Measurements from ENCODE around the gene PPP1R37. TPM values are rescaled to one million over a fixed set of nuclear protein-coding genes. Genes with fewer than 3 reads are reported as not detected.

PPP1R37 gene
- total RNA-seq, 1 donor from 2014 or later: 23.8 TPM

- no peak overlapping the region for H3K27ac ChIP-seq
- no peak overlapping the region for H3K4me3 ChIP-seq
- intact Hi-C loops (cut with DNase I): no loop called here
- H3K4me1 ChIP-seq: no peaks in the 10 kb centered on the region
- DNase-seq (ENCODE audit: extremely low spot score in 2 of 2): no peak
- H3K36me3 ChIP-seq: peaks cover 0 to 15% of the 10 kb centered on the region in 2 donors
- H3K27me3 ChIP-seq: no peaks in the 10 kb centered on the region
- H3K9me3 ChIP-seq: no peaks in the 10 kb centered on the region
- TF ChIP-seq POLR2A (IDR thresholded peaks at IDR 0.05) (no peak), POLR2AphosphoS5 (IDR thresholded peaks at IDR 0.05; ENCODE audit: insufficient read depth in 1 of 2, low read depth in 1 of 2) (no peak), CTCF (IDR thresholded peaks at IDR 0.05) (no peak)
Observed at GRCh38 chr19:45140144-45140503, 47.1 kb downstream of the PPP1R37 start.

- intact Hi-C loops (cut with DNase I): no loop called here
- no peaks in the 10 kb centered on the region for H3K27me3 ChIP-seq
- H3K27ac ChIP-seq: no peak overlapping the region
- no peaks in the 10 kb centered on the region for H3K9me3 ChIP-seq
- TF ChIP-seq CTCF (IDR thresholded peaks at IDR 0.05) (no peak), POLR2A (IDR thresholded peaks at IDR 0.05) (no peak), POLR2AphosphoS5 (IDR thresholded peaks at IDR 0.05; ENCODE audit: insufficient read depth in 1 of 2, low read depth in 1 of 2) (no peak)
- H3K36me3 ChIP-seq: peaks cover 0 to 19% of the 10 kb centered on the region in 2 donors
- no peak for DNase-seq (ENCODE audit: extremely low spot score in 2 of 2)
- no peaks in the 10 kb centered on the region for H3K4me1 ChIP-seq
- no peak overlapping the region for H3K4me3 ChIP-seq
Observed at GRCh38 chr19:45140533-45140932, 47.6 kb downstream of the PPP1R37 start.

- intact Hi-C loops (cut with DNase I): no loop called here
- TF ChIP-seq CTCF (IDR thresholded peaks at IDR 0.05) (no peak), POLR2A (IDR thresholded peaks at IDR 0.05) (no peak), POLR2AphosphoS5 (IDR thresholded peaks at IDR 0.05; ENCODE audit: insufficient read depth in 1 of 2, low read depth in 1 of 2) (no peak)
- no peaks in the 10 kb centered on the region for H3K9me3 ChIP-seq
- H3K4me1 ChIP-seq: no peaks in the 10 kb centered on the region
- H3K4me3 ChIP-seq: no peak overlapping the region
- no peak overlapping the region for H3K27ac ChIP-seq
- no peak for DNase-seq (ENCODE audit: extremely low spot score in 2 of 2)
- peaks cover 0 to 20% of the 10 kb centered on the region in 2 donors for H3K36me3 ChIP-seq
- no peaks in the 10 kb centered on the region for H3K27me3 ChIP-seq
Observed at GRCh38 chr19:45141203-45141900, 48.4 kb downstream of the PPP1R37 start.

GRCh38 chr19:45142016-45142725, 49.2 kb downstream of the PPP1R37 start:
- Histone ChIP-seq H3K36me3 (peaks cover 0 to 20% of the 10 kb centered on the region in 2 donors), H3K4me3 (no peak overlapping the region), H3K9me3 (no peaks in the 10 kb centered on the region), H3K27me3 (no peaks in the 10 kb centered on the region), H3K4me1 (no peaks in the 10 kb centered on the region), H3K27ac (no peak overlapping the region)
- TF ChIP-seq POLR2AphosphoS5 (IDR thresholded peaks at IDR 0.05; ENCODE audit: insufficient read depth in 1 of 2, low read depth in 1 of 2) (no peak), POLR2A (IDR thresholded peaks at IDR 0.05) (no peak), CTCF (IDR thresholded peaks at IDR 0.05) (no peak)
- intact Hi-C loops (cut with DNase I): no loop called here
- no peak for DNase-seq (ENCODE audit: extremely low spot score in 2 of 2)

GRCh38 chr19:45142726-45143110, 49.7 kb downstream of the PPP1R37 start:
- H3K27ac ChIP-seq: no peak overlapping the region
- DNase-seq (ENCODE audit: extremely low spot score in 2 of 2): no peak
- H3K9me3 ChIP-seq: no peaks in the 10 kb centered on the region
- no peaks in the 10 kb centered on the region for H3K4me1 ChIP-seq
- intact Hi-C loops (cut with DNase I): no loop called here
- H3K36me3 ChIP-seq: peaks cover 0 to 20% of the 10 kb centered on the region in 2 donors
- H3K27me3 ChIP-seq: no peaks in the 10 kb centered on the region
- no peak for TF ChIP-seq CTCF (IDR thresholded peaks at IDR 0.05)
- no peak for TF ChIP-seq POLR2A (IDR thresholded peaks at IDR 0.05)
- TF ChIP-seq POLR2AphosphoS5 (IDR thresholded peaks at IDR 0.05; ENCODE audit: insufficient read depth in 1 of 2, low read depth in 1 of 2): no peak
- H3K4me3 ChIP-seq: no peak overlapping the region
